Testis (tissue), 2 donors: ENCODE results near the gene NCBP2.

Experiments
- POLR2A ChIP-seq: fragments of 450-650 bp; IDR thresholded peaks from one replicate; pipeline ENCODE4 v1.6.1; 2017; ENCODE audit warnings: antibody characterized with exemption, mild to moderate bottlenecking, moderate library complexity
- TF ChIP-seq, protein P1 (sequence below), 3 experiments: fragments of 450-650 bp in 2 of 3; fragments of 200-600 bp in 1 of 3; sonication (generic) in 1 of 3; IDR thresholded peaks; one replicate each; pipeline ENCODE4 v1.5.1; 2016 to 2019; ENCODE audit warnings: antibody characterized with exemption in 3 of 3, mild to moderate bottlenecking in 2 of 3, moderate library complexity in 1 of 3

DNA sequence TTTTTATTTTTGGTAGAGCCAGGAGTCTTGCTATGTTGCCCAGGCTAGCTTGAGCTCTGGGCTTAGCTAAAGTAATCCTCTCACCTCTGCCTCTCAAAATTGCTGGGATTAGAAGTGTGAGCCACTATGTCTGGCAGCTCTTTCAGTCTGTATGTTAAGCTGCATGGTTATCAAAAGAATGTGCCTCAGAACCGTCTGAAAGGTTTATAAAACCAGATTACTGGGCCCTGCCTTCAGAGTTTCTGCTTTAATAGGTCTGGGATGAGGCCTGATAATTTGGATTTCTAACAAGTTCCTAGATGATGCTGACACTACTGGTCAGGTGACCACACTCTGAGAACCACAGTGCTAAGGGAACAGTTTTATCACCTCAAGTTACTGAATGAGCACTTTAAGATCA lies 40.0 kb downstream of the NCBP2 start:
- TF ChIP-seq, protein P1, sequence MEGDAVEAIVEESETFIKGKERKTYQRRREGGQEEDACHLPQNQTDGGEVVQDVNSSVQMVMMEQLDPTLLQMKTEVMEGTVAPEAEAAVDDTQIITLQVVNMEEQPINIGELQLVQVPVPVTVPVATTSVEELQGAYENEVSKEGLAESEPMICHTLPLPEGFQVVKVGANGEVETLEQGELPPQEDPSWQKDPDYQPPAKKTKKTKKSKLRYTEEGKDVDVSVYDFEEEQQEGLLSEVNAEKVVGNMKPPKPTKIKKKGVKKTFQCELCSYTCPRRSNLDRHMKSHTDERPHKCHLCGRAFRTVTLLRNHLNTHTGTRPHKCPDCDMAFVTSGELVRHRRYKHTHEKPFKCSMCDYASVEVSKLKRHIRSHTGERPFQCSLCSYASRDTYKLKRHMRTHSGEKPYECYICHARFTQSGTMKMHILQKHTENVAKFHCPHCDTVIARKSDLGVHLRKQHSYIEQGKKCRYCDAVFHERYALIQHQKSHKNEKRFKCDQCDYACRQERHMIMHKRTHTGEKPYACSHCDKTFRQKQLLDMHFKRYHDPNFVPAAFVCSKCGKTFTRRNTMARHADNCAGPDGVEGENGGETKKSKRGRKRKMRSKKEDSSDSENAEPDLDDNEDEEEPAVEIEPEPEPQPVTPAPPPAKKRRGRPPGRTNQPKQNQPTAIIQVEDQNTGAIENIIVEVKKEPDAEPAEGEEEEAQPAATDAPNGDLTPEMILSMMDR (IDR thresholded peaks at IDR 0.05) = no peak
- no peak for TF ChIP-seq POLR2A
